ENCODE results near the gene NOTCH4.
"Not testable (repeated sequence)": the region's sequence is repeated elsewhere in the genome, so short reads cannot be mapped to it uniquely, and the experiment has no call there.

NOTCH4 gene

DNA sequence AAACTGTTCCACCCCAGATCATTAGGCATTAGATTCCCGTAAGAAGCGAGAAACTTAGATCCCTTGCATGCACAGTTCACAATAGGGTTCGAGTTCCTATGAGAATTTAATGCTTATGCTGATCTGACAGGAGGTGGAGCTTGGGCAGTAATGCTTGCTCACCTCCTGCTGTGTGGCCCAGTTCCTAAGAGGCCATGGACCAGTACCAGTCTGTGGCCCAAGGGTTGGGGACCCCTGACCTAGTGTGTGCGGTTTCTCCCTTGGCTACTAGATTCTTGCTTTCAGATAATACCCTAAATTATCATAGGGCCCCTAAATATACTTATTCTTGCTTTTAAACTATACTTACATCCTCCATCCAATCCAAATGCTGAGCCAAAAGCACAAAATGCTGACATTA lies 29.5 kb downstream of the NOTCH4 start:
- DNase-seq (ENCODE audit: low spot score) = no peak

DNA sequence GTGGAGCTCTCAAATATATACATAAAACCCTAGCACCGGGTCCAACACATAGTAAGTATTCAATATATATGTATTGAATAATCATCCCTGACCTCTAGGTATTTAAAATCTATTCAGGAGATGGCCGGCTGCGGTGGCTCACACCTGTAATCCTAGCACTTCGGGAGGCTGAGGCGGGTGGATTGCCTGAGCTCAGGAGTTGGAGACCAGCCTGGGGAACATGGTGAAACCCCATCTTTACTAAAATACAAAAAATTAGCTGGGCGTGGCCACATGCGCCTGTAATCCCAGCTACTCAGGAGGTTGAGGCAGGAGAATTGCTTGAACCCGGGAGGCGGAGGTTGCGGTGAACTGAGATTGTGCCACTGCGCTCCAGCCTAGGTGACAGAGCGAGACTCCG lies 30.8 kb downstream of the NOTCH4 start:
- not testable (repeated sequence) for DNase-seq (ENCODE audit: low spot score)

GRCh38 chr6:32192608-32193039 lies 31.2 kb downstream of the NOTCH4 start, which contains the start of gene GPSM3:
GPSM3 (minus strand) TSS chr6:32192643; CDS start chr6:32192513, 130 bp downstream.
- DNase-seq (ENCODE audit: low spot score) = no peak

DNA sequence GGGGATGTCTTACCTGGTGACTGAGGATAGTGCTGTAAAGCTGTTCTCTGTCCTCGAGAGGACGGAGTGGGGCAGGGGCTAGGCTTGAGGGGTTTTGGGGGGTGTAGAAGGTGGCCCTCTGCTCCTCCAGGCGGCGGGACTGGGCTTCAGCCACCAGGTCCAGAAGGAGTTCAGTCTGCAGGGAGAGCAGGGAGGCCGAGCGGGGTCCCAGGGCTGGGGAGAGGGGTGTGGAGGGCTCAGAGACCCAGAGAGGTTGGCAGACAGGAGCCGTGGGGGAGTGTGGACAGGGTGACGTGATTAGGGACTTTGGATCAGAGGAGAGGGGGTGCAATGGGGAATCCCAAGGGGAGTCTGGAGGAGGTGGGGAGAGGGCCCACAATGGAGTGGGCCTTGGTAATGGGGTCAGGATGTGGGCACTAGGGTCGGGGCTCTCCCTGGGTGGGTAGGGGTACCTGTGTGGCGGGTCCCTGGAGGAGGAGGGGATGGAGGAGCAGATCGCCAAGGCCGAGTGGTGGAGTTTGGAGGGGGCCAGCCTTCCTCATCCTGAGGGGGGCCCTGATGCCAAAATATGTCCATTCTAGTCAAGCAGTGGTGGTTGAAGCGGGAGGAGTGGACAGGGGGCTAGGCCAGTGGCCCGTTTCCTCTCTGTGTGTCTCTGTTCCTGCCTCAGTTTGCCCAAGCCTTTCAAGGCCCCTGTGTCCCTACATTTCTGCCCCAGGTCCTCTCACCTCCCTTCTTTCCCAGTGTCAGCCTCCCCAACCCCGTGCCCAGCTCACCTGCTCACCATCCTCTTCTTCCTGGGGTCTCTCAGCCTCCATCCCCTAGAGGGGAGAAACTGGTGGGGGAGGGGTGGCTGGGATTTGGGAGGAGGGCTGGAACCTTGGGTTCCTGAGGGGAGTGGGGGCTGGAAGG lies 31.9 kb downstream of the NOTCH4 start:
- no peak for DNase-seq (ENCODE audit: low spot score)

GRCh38 chr6:32190911-32191677 lies 32.8 kb downstream of the NOTCH4 start:
- DNase-seq (ENCODE audit: low spot score) = no peak

DNA sequence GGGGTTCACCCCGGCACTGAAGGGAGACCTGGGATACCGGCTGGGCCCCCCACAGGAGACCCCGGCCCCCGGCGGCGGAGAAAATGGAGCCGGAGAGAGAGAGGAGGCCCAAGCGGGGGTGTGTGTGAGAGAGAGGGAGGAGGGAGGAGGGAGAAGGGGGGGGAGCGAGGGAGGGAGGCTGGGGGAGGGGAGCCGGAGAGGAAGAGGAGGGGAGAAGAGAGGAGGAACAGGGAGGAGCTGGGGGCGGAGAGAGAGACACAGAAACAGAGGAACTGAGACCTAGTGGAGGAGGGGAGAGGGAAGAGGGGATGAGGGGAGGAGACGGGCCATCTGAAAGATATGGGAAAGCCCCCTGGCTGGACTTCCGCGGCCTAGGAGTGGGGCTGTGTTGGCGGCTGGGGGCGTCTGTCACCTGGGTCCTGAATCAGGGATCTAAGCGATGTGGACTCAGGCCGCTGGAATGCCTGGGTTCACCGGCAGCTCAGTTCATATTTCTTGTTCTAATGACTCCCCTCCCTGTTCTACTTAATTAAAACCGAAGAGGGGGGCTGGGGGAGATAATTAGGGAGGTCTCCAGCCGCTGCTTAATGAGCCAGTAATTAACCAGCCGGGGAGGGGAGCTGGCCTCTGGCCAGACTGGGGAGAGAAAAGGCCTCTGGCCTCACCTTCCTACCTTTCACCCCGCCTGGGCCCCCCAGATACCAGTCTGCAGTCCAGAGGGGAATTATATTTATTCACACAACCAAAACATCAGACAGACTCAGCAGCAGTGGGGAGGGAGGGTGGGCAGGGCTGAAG lies 33.6 kb downstream of the NOTCH4 start, which contains the start of gene PBX2:
PBX2 (minus strand) TSS at position 149 of the 798 bp plus-strand sequence. CDS start 287 bp downstream, outside the sequence.
- peak; percentile 96 for DNase-seq (ENCODE audit: low spot score)

GRCh38 chr6:32189742-32190053 lies 34.2 kb downstream of the NOTCH4 start:
- no peak for DNase-seq (ENCODE audit: low spot score)

GRCh38 chr6:32189069-32189741 lies 34.7 kb downstream of the NOTCH4 start:
- no peak for DNase-seq (ENCODE audit: low spot score)

- no peak for DNase-seq (ENCODE audit: low spot score)
Observed at GRCh38 chr6:32188381-32189068, 35.3 kb downstream of the NOTCH4 start.

GRCh38 chr6:32187725-32188380 lies 36.0 kb downstream of the NOTCH4 start:
- DNase-seq (ENCODE audit: low spot score) = not testable (repeated sequence)

DNA sequence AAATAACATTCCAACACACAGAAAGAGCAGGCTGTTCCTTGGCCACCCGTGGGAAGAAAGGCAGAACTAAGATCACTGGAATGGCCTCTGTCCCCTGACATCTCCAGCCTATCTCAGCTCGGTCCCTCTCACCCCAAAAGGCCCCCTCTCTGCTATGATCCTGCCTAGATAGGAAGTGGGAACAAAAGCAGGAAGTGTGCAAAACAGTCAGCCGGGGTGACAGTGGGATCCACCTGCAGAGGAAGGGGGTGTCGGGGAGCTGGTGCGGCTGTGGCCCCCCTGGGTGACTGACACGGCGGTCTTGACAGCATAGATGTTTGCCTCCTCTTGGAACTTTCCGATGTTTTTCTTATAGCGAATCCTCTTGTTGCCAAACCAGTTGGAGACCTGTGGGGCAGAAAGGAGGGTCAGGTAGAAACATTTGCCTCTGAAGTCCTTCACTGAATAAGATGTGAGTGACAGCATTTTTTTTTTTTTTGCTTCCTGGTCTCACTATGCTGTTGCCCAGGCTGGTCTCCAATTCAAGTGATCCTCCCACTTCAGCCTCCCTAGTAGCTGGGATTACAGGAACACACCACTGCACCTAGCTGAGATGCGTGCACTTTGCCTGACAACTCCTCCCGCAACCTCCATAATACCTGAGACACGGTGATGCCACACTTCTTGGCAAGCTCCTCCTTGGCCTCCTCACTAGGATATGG lies 36.7 kb downstream of the NOTCH4 start:
- no peak for DNase-seq (ENCODE audit: low spot score)

- not testable (repeated sequence) for DNase-seq (ENCODE audit: low spot score)
Observed at GRCh38 chr6:32186151-32186840, 37.6 kb downstream of the NOTCH4 start.

- DNase-seq (ENCODE audit: low spot score) = not testable (repeated sequence)
Observed at GRCh38 chr6:32185681-32186131, 38.2 kb downstream of the NOTCH4 start.

DNA sequence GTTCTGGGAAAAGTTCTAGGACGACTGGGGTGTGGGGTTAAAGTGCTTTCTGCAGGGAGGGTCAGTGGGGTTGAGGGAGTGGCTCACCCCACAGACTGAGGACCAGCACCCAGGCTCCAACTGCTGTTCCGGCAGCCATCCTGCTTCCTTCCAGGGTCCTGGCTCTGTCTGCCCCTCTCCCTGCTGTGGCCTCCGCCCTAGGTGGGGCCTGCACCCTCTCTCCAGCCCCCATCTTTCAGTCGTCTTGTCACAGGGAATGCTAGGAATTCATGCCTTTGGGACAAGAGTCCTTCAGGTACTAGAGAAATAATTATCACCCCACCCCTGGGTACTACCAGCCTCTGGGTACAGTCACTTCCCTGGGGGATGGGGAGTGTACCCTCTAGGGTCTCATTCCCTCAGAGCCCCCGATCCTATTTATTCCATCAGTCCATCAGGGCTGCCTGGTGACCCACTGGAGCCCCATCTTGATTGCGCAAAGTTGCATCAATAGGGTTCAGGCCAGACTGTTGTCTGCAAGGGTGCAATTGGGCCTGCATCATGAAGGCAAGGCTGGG lies 39.7 kb downstream of the NOTCH4 start, which contains the start of gene AGER:
AGER (minus strand) TSS at position 170 of the 557 bp plus-strand sequence; CDS start at position 139, 31 bp downstream.
- no peak for DNase-seq (ENCODE audit: low spot score)

DNA sequence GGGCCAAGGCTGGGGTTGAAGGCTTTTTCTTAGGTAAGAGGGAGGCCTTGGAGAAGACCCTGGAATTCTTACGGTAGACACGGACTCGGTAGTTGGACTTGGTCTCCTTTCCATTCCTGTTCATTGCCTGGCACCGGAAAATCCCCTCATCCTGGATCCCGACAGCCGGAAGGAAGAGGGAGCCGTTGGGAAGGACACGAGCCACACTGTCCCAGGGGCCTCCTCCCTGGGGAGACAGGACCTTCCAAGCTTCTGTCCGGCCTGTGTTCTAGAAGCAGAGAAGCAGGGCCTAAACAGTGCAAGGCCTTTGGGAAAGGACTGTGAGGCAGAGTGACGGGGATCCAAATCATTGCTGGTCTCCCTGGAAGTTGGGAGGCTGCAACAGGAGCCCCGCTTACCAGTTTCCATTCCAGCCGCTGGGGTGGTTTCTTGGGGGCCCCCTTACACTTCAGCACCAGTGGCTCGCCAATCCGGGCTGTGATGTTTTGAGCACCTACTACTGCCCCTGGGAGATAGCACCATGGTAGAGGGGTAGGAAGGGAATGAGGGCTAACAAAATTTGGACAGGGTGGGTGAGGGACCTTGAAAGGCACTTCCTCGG lies 40.3 kb downstream of the NOTCH4 start:
- no peak for DNase-seq (ENCODE audit: low spot score)

- no peak for DNase-seq (ENCODE audit: low spot score)
Observed at GRCh38 chr6:32183030-32183429, 40.8 kb downstream of the NOTCH4 start.

DNA sequence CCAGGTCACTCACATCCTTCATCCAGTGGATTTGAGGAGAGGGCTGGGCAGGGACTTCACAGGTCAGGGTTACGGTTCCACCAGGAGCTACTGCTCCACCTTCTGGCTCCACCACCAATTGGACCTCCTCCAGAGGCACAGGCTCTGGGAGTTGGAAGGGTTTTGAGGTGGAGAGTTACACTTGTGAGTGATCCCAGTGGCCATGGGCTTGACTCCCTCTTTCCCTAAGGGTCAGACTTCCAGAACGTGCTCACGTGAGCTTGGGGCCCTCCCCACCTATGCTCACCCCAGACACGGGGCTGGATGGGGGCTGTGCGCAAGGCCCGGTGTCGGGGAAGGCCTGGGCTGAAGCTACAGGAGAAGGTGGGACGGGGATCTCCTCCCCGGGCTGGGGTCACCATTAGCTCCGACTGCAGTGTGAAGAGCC lies 41.3 kb downstream of the NOTCH4 start:
- DNase-seq (ENCODE audit: low spot score) = no peak

DNA sequence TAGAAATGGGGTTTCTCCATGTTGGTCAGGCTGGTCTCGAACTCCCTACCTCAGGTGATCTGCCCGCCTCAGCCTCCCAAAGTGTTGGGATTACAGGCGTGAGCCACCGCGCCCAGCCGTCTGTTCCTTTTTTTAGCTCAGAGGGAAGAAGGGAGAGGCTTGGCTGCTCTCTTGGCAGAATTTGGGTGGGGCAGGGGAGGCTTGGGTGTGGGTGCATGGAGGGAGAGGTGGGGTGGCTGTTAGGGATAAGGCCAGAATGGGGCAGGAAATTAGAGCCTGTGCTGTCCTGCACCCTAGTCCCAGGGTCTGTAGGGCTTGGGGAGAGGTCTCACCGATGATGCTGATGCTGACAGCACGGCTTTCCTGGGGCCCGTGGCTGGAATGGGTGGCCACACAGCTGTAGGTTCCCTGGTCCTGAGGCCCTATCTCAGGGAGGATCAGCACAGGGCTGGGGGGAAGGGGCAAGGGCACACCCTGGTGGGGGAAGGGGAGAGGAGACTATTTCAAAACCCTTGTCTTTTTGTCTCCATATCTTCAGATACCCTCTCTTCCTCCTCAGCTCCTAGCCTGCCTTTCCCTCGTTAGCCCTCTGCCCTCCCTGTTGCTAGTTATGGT lies 41.8 kb downstream of the NOTCH4 start:
- DNase-seq (ENCODE audit: low spot score) = no peak
